HCT116 (cell line): ENCODE results near the gene COLEC11. TPM values are rescaled to one million over a fixed set of nuclear protein-coding genes. Genes with fewer than 3 reads are reported as not detected.

Experiments
- ATAC-seq: fragments of 200-7000 bp; cut with Tn5 transposase; 2 replicates; pipeline ENCODE4 v1.9.1; 2020; ENCODE audit warnings: mild to moderate bottlenecking, moderate library complexity
- BruUV-seq: library from RNA; stranded (reverse); fragments of 400-500 nt; replicated peaks from 2 replicates; lab custom pipeline; 2021; lab: Mats Ljungman, UMichigan
- CTCF ChIA-PET: fragments of 300-600 bp; sonication (Branson Sonifier 250); formaldehyde crosslinking; loops from one replicate; lab custom pipeline; 2021; ENCODE audit warnings: antibody characterized with exemption; lab: Charles Lee
- POLR2A ChIA-PET: fragments of 300-600, 350-600 bp; sonication (Branson Sonifier 250); formaldehyde crosslinking; loops from one replicate; lab custom pipeline; 2021; ENCODE audit warnings: antibody characterized with exemption; lab: Charles Lee
- RAD21 ChIA-PET, 2 experiments: fragments of 300-600 bp; sonication (Branson Sonifier 250); formaldehyde crosslinking; loops; one replicate each; lab custom pipeline; 2023; ENCODE audit warnings: low total read pairs in 2 of 2; ENCODE audit not compliant: uncharacterized antibody in 2 of 2, unreplicated experiment in 2 of 2, low non-redundant PET in 1 of 2; lab: Charles Lee
- DNase-seq: peaks from one replicate; pipeline ENCODE4 v3.0.0-alpha.2; 2010; ENCODE audit warnings: low read depth, low spot score
- H2AFZ ChIP-seq: fragments of 200-600 bp; shearing (Covaris generic), sonication (generic); 2 replicates; pipeline ENCODE4 v1.6.1; 2017; ENCODE audit warnings: low read depth, mixed run types, mixed read lengths, antibody characterized with exemption, low read length; ENCODE audit not compliant: poor library complexity, severe bottlenecking
- H3K27ac ChIP-seq: 2 replicates; pipeline ENCODE4 v1.5.1; 2012; ENCODE audit warnings: low read depth, low read length
- H3K27me3 ChIP-seq: fragments of 200-600 bp; sonication (generic); 2 replicates; pipeline ENCODE4 v1.6.1; 2016; ENCODE audit warnings: mixed run types, low read length, mixed read lengths; ENCODE audit not compliant: insufficient read depth
- H3K36me3 ChIP-seq, 2 experiments: fragments of 200-500 bp in 1 of 2; fragments of 200-600 bp in 1 of 2; sonication (Bioruptor generic) in 1 of 2; sonication (generic) in 1 of 2; 2 replicates each; pipeline versions ENCODE4 v1.5.1 to v1.6.1; 2014 to 2016; ENCODE audit warnings: low read length in 2 of 2, inconsistent platforms in 1 of 2, mixed read lengths in 1 of 2, mixed run types in 1 of 2; ENCODE audit not compliant: insufficient read depth in 2 of 2, control insufficient read depth in 1 of 2
- H3K4me1 ChIP-seq, 2 experiments: fragments of 200-600 bp in 1 of 2; sonication (generic) in 1 of 2; 2 replicates each; pipeline versions ENCODE4 v1.5.1 to v1.6.1; 2012 to 2017; ENCODE audit warnings: low read length in 2 of 2, inconsistent platforms in 1 of 2, mild to moderate bottlenecking in 1 of 2, mixed read lengths in 1 of 2, mixed run types in 1 of 2, moderate library complexity in 1 of 2; ENCODE audit not compliant: insufficient read depth in 2 of 2, control insufficient read depth in 1 of 2
- H3K4me2 ChIP-seq: fragments of 200-600 bp; sonication (generic); 2 replicates; pipeline ENCODE4 v1.6.1; 2017; ENCODE audit warnings: mixed run types, low read length, mixed read lengths
- H3K4me3 ChIP-seq, 2 experiments: fragments of 200-600 bp in 1 of 2; sonication (generic) in 1 of 2; replicated peaks in 1 of 2; 2 replicates each; pipeline ENCODE4 v1.5.1; 2011 to 2016; ENCODE audit warnings: low read length in 2 of 2, control low read depth in 1 of 2, low read depth in 1 of 2, mild to moderate bottlenecking in 1 of 2, mixed read lengths in 1 of 2, mixed run types in 1 of 2
- H3K79me2 ChIP-seq: fragments of 200-600 bp; sonication (generic); 2 replicates; pipeline ENCODE4 v1.6.1; 2017; ENCODE audit warnings: mild to moderate bottlenecking, mixed run types, low read length, moderate library complexity, mixed read lengths; ENCODE audit not compliant: insufficient read depth
- H3K9ac ChIP-seq: fragments of 200-600 bp; sonication (generic); 2 replicates; pipeline ENCODE4 v1.6.1; 2016; ENCODE audit warnings: low read length, mixed read lengths
- H3K9me2 ChIP-seq: fragments of 200-600 bp; sonication (generic), shearing (Covaris generic); 2 replicates; pipeline ENCODE4 v1.6.1; 2017; ENCODE audit warnings: mixed run types, mild to moderate bottlenecking, moderate library complexity; ENCODE audit not compliant: insufficient read depth
- H3K9me3 ChIP-seq, 2 experiments: fragments of 200-500 bp in 1 of 2; fragments of 200-600 bp in 1 of 2; sonication (Bioruptor generic) in 1 of 2; sonication (generic) in 1 of 2; 2 replicates each; pipeline ENCODE4 v1.6.1; 2014 to 2017; ENCODE audit warnings: low read length in 2 of 2, mixed read lengths in 2 of 2, inconsistent platforms in 1 of 2, low read depth in 1 of 2, mild to moderate bottlenecking in 1 of 2, mixed run types in 1 of 2, moderate library complexity in 1 of 2; ENCODE audit not compliant: control insufficient read depth in 1 of 2, insufficient read depth in 1 of 2
- H4K20me1 ChIP-seq: fragments of 200-600 bp; sonication (generic), shearing (Covaris generic); 2 replicates; pipeline ENCODE4 v1.6.1; 2017; ENCODE audit warnings: mixed run types, mild to moderate bottlenecking, moderate library complexity; ENCODE audit not compliant: insufficient read depth
- ATF3 ChIP-seq: IDR thresholded peaks from 2 replicates; pipeline ENCODE4 v1.6.1; 2012
- CBX3 ChIP-seq: IDR thresholded peaks from 2 replicates; pipeline ENCODE4 v1.6.1; 2012; ENCODE audit warnings: low read depth
- CEBPB ChIP-seq: IDR thresholded peaks from 2 replicates; pipeline ENCODE4 v1.6.1; 2012; ENCODE audit warnings: low read depth
- CTCF ChIP-seq, 3 experiments: fragments of 200-600 bp in 1 of 3; sonication (generic) in 1 of 3; IDR thresholded peaks in 2 of 3; conservative IDR thresholded peaks in 1 of 3; 2 replicates each; pipeline ENCODE4 v1.5.1; 2012 to 2017; ENCODE audit warnings: low read depth in 2 of 3, low read length in 2 of 3, antibody characterized with exemption in 1 of 3, borderline replicate concordance in 1 of 3, control low read depth in 1 of 3, mild to moderate bottlenecking in 1 of 3, mixed read lengths in 1 of 3, mixed run types in 1 of 3, moderate library complexity in 1 of 3; ENCODE audit not compliant: insufficient read depth in 1 of 3
- ELF1 ChIP-seq: IDR thresholded peaks from 2 replicates; pipeline ENCODE4 v1.6.1; 2012; ENCODE audit warnings: low read depth, borderline replicate concordance
- EZH2 ChIP-seq: fragments of 200-600 bp; sonication (generic); IDR thresholded peaks from 2 replicates; pipeline ENCODE4 v1.6.1; 2017; ENCODE audit warnings: antibody characterized with exemption, mixed run types
- EZH2phosphoT487 ChIP-seq: fragments of 200-600 bp; IDR thresholded peaks from 2 replicates; pipeline ENCODE4 v1.6.1; 2018; ENCODE audit warnings: antibody characterized with exemption, borderline replicate concordance
- JUND ChIP-seq: IDR thresholded peaks from 2 replicates; pipeline ENCODE4 v1.6.1; 2012
- MAX ChIP-seq: IDR thresholded peaks from 2 replicates; pipeline ENCODE4 v1.6.1; 2012
- POLR2A ChIP-seq: IDR thresholded peaks from 2 replicates; pipeline ENCODE4 v1.7.0; 2011; ENCODE audit warnings: borderline replicate concordance; ENCODE audit not compliant: insufficient read depth, insufficient read length; ENCODE audit errors: extremely low read depth
- POLR2AphosphoS5 ChIP-seq: IDR thresholded peaks from 2 replicates; pipeline ENCODE4 v1.6.1; 2011; ENCODE audit warnings: mild to moderate bottlenecking, low read depth, low read length, moderate library complexity
- SIN3A ChIP-seq: IDR thresholded peaks from 2 replicates; pipeline ENCODE4 v1.6.1; 2012; ENCODE audit warnings: low read depth
- SP1 ChIP-seq: IDR thresholded peaks from 2 replicates; pipeline ENCODE4 v1.6.1; 2012; ENCODE audit warnings: low read depth
- SRF ChIP-seq: IDR thresholded peaks from 2 replicates; pipeline ENCODE4 v1.6.1; 2012; ENCODE audit warnings: low read depth
- TCF7L2 ChIP-seq: IDR thresholded peaks from 2 replicates; pipeline ENCODE4 v1.7.0; 2011; ENCODE audit warnings: borderline replicate concordance, inconsistent platforms; ENCODE audit not compliant: insufficient read depth, insufficient read length; ENCODE audit errors: extremely low read depth
- YY1 ChIP-seq: IDR thresholded peaks from 2 replicates; pipeline ENCODE4 v1.6.1; 2011; ENCODE audit warnings: low read length, low read depth, moderate library complexity, mild to moderate bottlenecking; ENCODE audit not compliant: insufficient replicate concordance; ENCODE audit errors: extremely low read depth
- ZFX ChIP-seq: fragments of 450-650 bp; IDR thresholded peaks from 2 replicates; pipeline ENCODE4 v1.6.1; 2017
- ZNF274 ChIP-seq: fragments of 200-500 bp; sonication (Bioruptor generic); IDR thresholded peaks from 2 replicates; pipeline ENCODE4 v1.6.1; 2014; ENCODE audit warnings: mild to moderate bottlenecking, low read depth, low read length, inconsistent platforms
- intact Hi-C: fragments of 100-400 bp; cut with micrococcal nuclease; formaldehyde crosslinking; loops from 2 replicates; pipeline ENCODE4 v1.10.0; 2022
- total RNA-seq: library from RNA; stranded (reverse); gene quantifications from one replicate; pipeline ENCODE4 v1.2.1, GENCODE V29; 2021; ENCODE audit not compliant: unreplicated experiment
- TF ChIP-seq, protein P1 (sequence below): IDR thresholded peaks from 2 replicates; pipeline ENCODE4 v1.6.1; 2012; ENCODE audit warnings: low read depth

Gene COLEC11
- total RNA-seq, 1 experiment from 2014 or later, result 0.15 TPM

GRCh38 chr2:3580449-3580848 lies 14.5 kb upstream of the COLEC11 start:
- peaks cover 62 to 63% of the 10 kb centered on the region in 2 experiments for H3K36me3 ChIP-seq
- BruUV-seq, result no TSS peak
- peaks cover 5 to 18% of the 10 kb centered on the region in 2 experiments; a peak in 3 of 4 replicates for H3K4me1 ChIP-seq
- no peak overlapping the region for H3K27ac ChIP-seq
- intact Hi-C loops, result no loop called here
- H3K9ac ChIP-seq, result no peak overlapping the region
- POLR2A ChIA-PET, result no interaction called here
- no peaks in the 10 kb centered on the region for H3K27me3 ChIP-seq
- RAD21 ChIA-PET, result no interaction called here
- CTCF ChIA-PET, result no interaction called here
- no peak overlapping the region for H3K4me3 ChIP-seq
- ATAC-seq, result no peak
- H4K20me1 ChIP-seq, result peaks cover 38% of the 10 kb centered on the region; the same call in 1 of the 2 replicates
- H3K9me3 ChIP-seq, result no peaks in the 10 kb centered on the region
- H3K9me2 ChIP-seq, result no peaks in the 10 kb centered on the region
- no peak overlapping the region for H2AFZ ChIP-seq
- TF ChIP-seq ZNF274 (no peak), YY1 (no peak), CTCF (IDR thresholded peaks at IDR 0.05 in 2 of 3, conservative IDR thresholded peaks at IDR 0.05 in 1 of 3; ENCODE audit: borderline replicate concordance in 1 of 3, insufficient read depth in 1 of 3, low read depth in 2 of 3, low read length in 2 of 3) (no peak), POLR2A (no peak), ATF3 (no peak), SIN3A (no peak), ELF1 (no peak), CEBPB (no peak), JUND (no peak), EZH2 (no peak), ZFX (no peak), CBX3 (no peak), SRF (no peak), POLR2AphosphoS5 (no peak), EZH2phosphoT487 (no peak), TCF7L2 (no peak), MAX (no peak), SP1 (no peak)
- TF ChIP-seq, protein P1, sequence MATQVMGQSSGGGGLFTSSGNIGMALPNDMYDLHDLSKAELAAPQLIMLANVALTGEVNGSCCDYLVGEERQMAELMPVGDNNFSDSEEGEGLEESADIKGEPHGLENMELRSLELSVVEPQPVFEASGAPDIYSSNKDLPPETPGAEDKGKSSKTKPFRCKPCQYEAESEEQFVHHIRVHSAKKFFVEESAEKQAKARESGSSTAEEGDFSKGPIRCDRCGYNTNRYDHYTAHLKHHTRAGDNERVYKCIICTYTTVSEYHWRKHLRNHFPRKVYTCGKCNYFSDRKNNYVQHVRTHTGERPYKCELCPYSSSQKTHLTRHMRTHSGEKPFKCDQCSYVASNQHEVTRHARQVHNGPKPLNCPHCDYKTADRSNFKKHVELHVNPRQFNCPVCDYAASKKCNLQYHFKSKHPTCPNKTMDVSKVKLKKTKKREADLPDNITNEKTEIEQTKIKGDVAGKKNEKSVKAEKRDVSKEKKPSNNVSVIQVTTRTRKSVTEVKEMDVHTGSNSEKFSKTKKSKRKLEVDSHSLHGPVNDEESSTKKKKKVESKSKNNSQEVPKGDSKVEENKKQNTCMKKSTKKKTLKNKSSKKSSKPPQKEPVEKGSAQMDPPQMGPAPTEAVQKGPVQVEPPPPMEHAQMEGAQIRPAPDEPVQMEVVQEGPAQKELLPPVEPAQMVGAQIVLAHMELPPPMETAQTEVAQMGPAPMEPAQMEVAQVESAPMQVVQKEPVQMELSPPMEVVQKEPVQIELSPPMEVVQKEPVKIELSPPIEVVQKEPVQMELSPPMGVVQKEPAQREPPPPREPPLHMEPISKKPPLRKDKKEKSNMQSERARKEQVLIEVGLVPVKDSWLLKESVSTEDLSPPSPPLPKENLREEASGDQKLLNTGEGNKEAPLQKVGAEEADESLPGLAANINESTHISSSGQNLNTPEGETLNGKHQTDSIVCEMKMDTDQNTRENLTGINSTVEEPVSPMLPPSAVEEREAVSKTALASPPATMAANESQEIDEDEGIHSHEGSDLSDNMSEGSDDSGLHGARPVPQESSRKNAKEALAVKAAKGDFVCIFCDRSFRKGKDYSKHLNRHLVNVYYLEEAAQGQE, result no peak
- no peak for DNase-seq
- peaks cover 63% of the 10 kb centered on the region for H3K79me2 ChIP-seq
- H3K4me2 ChIP-seq, result no peak overlapping the region
